NCI-H446 treated with DMSO at 0.1 percent for 48 hours (cell line): ENCODE measurements around the gene MINPP1.
"Not testable (repeated sequence)": the region's sequence is repeated elsewhere in the genome, so short reads cannot be mapped to it uniquely, and the experiment has no call there.

Experiments
- DNase-seq: peaks from one replicate; lab custom pipeline; 2025; lab: John Stamatoyannopoulos, UW

The MINPP1 gene

DNA sequence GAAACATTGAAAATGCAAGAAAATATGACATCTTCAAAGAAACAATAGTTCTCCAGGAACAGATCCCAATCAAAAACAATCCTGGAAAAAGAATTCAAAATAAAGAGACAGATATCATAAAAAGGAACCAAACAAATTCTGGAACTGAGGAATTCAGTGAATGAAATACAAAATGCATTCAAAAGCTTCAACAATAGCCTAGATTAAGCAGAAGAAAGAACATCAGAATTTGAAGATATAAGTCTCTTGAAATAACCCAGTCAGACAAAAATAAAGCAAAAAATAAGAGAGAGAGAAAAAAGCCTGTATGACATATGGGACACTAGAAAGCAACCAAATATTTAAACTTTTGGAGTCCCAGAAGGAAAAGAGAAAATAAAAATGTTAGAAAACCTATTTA, 60.3 kb downstream of the MINPP1 start:
- DNase-seq: no peak

DNA sequence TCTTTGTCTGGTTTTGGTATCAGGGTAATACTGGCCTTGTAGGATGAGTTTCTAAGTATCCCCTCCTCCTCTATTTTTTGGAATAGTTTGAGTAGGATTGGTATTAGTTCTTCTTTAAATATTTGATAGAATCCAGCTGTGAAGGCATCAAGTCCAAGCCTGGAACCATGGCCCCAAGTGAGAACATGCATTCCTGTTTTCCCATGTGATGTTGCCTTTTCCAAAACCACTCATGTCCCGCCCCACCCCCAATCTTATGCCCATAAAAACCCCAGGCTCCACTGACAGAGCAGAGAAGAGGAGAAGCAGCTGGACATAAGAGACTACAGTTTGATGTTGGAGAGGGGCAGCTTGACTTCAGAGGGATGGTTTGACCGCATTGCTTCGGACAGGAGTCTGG, 71.2 kb downstream of the MINPP1 start:
- no peak for DNase-seq

DNA sequence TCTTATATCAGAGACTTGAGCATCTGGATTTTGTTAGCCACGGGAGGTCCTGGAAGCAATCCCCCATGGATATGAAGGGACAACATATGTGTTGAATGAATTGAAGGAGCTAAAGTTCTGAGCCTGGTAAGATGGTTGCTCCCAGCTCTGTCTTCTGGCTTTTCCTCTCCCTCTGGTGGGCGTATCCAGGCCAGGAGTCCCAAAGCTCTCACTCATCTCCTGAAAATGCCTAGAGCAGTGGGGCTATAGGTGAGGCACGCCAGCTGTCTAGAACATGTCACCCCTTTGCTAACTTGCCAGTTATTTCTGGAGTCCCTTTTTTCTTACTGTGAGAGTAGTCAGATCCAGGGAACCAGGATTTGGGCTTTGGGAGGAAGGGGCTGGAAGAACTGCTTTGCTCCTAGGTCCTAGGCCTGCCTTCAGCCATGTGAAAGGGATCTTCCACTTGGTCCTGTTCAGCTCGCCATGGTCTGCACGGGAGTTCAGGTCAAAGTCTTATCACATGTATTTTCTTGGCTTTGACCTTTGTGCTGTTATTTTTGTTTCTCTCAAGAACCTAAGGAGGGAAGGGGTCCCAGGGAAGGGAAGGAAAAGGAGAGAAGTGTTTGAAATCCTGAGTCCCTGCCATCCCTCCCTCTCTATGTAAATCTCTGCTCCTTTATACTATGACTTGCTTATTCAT, 73.6 kb downstream of the MINPP1 start:
- no peak for DNase-seq

DNA sequence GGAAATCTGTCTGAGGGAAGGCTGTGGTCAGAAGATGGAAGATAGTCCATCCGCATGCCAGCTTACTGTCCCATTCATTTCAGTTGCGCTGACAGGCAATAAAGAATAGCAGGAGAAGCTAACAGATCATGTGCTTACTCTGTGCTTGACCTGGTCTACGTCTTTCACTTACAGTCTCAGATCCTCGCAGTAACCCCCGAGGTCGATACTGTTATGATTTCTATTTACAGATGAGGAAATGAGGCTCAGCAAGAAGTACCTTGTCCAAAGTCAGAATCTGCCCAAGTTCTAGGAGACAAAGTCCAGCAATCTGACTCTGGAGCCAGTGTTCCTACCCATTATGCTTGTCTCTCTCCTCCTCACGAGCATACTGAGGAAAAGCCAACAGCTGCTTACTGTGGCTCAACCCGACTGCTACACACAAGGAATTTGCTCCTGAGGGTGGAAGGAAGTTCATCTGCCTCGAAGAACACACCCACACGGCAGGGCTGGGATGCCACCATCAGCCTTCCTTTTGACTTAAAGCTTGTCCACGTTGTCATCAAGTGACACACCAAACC, 74.2 kb downstream of the MINPP1 start:
- DNase-seq: no peak

- no peak for DNase-seq
Measured at GRCh38 chr10:87579563-87579962, 74.9 kb downstream of the MINPP1 start.

GRCh38 chr10:87580016-87580415, 75.3 kb downstream of the MINPP1 start:
- DNase-seq: no peak

DNA sequence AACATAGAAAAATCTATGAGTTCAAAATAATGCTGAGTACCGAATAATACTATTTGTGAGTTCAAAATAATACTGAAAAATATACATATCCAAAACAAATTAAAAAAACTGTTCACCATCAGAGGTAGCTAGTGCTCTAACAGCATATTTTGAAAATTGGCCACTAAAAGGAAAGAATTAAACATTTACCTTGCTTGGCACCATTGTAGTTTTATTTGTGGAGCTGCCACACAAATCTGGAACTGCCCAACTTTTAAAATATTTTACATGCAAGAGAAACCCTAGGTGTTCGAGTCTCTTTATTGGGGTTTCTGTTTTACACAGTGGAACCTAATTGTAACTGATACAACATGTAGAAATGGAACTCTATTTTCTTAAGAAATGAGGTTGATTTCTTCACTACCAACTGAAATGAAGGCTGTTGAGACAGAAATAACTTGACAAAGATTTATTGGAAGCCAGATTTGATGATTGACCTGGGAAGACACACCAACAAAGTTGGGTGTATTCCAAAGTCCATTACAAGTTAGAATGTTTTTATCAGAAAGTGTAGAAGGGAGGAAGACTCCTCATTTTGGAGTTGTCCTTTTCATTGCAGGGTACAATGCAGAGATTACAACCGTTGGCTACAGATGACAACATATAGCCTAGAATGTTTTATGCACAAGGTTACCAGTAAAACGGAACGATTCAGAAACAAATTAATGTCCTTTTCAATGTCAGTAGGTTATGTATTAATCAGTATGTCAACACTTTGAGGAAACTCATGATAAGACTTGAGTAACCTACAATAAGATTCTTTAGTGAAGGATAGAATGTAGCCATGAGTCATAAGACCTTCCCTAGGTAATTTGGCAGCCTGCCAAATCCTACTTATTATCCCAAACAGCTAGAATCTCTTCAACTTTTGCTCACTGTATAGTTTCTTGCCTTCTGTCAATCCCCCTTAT, 81.1 kb downstream of the MINPP1 start:
- no peak for DNase-seq

- no peak for DNase-seq
Measured at GRCh38 chr10:87589645-87590051, 85.0 kb downstream of the MINPP1 start.

DNA sequence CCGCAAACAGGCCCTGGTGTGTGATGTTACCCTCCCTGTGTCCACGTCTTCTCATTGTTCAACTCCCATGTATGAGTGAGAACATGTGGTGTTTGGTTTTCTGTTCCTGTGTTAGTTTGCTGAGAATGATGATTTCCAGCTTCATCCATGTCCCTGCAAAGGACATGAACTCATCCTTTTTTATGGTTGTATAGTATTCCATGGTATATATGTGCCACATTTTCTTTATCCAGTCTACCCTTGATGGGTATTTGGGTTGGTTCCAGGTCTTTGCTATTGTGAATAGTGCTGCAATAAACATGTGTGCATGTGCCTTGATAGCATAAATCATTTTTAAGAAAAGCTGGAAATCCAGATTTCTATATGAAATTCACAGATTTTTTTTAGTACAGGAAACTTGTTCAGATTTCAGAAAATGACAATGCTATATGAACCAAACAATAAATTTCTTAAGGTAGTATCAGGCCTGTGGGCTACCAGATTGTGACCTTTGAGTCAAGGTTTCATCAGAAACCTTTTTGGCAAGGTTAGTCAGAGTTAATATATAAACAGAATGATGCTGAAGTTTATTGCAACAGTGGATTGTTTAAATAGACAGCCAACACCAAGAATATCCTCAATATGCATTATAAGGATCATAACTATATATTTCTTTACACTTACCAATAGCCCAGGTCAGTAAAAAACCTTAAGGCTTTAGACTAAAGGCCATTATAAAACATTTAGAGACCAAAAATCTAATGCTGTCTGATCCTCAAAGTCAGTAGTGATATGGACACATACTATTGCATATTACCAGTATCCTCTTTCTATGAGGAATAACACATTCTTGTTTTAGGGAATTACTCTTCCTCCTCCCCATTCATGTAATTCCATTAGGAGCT, 86.3 kb downstream of the MINPP1 start:
- DNase-seq: no peak

- no peak for DNase-seq
Measured at GRCh38 chr10:87591589-87591886, 86.8 kb downstream of the MINPP1 start.

DNA sequence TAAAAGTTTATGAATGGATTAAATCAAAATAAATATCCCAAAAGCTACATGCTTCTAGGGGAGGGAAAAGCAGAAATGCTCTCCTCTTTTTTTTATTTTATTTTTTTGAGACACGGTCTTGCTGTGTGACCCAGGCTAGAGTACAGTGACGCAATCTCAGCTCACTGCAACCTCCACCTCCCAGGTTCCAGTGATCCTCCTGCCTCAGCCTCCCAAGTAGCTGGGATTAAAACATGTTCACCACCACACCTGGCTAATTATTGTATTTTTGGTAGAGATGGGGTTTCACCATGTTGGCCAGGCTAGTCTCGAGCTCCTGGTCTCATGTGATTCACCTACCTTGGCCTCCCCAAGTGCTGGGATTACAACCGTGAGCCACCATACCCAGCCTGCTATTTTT, 88.2 kb downstream of the MINPP1 start:
- DNase-seq: not testable (repeated sequence)

GRCh38 chr10:87593702-87594101, 89.0 kb downstream of the MINPP1 start:
- no peak for DNase-seq

- no peak for DNase-seq
Measured at GRCh38 chr10:87594181-87594580, 89.5 kb downstream of the MINPP1 start.

- no peak for DNase-seq
Measured at GRCh38 chr10:87594864-87595263, 90.2 kb downstream of the MINPP1 start.

DNA sequence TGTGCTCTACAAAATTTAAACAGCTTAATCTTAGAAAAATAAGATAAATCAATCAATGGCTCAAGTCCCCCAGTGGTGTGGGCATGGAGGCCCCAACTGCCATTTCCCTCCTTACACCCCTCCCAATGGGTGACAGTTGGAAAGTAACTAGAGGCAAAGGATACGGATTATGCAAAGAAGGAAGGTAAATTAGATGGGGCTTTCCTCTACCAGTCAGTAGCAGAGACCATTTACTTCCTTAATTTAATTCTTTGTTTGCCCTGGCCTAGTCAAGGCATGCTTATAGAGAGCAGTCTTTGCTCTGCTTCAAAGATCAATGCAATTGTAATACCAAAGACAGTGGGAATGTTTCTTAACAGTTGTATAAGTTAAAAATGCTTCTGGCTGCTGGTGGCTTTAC, 91.7 kb downstream of the MINPP1 start:
- no peak for DNase-seq

DNA sequence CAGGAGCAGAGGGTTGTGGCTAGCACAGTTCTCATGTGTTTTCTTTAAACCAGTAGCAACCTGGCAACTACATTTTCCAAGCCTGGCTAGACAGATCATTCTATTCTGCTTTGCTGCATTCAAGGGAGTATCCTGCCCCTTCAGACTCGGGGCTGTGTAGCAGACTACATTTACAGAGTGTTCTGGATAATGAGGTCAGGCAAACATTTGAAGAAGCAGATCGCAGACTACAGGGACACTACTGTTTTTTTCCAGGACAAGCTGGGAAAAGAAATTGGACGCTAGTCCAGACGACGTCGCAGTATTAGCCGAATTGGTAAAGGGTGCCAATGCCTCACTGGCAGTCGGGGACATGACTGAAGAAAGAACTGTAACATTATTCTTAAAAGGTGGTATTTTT, 94.0 kb downstream of the MINPP1 start:
- DNase-seq: no peak

GRCh38 chr10:87600581-87600980, 95.9 kb downstream of the MINPP1 start:
- DNase-seq: no peak
